NCI-H748 (cell line): ENCODE measurements around the gene ECI1.

Experiments
- DNase-seq: peaks from one replicate; lab custom pipeline; 2025; ENCODE audit not compliant: unreplicated experiment; lab: John Stamatoyannopoulos, UW

ECI1 gene

DNA sequence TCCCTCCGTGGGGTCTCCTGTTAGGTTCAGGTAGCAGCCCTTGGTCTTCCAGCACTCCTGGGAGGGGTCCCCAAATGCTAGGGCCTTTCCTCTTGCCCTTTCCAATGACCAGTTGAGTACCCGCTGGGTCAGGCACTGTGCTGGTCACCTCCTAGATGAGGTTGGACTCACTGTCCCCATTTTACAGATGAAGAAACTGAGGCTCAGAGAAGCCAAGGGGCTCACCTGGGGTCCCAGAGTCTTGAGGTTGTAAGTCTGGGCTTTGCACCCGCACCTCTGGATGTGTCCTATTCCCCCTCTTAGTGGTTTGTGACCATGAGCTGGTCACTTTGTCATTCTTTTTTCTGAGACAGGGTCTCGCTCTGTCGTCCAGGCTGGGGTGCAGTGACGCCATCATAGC lies 53.6 kb downstream of the ECI1 start:
- DNase-seq = no peak

GRCh38 chr16:2196981-2197511 lies 54.3 kb downstream of the ECI1 start:
- DNase-seq = no peak

DNA sequence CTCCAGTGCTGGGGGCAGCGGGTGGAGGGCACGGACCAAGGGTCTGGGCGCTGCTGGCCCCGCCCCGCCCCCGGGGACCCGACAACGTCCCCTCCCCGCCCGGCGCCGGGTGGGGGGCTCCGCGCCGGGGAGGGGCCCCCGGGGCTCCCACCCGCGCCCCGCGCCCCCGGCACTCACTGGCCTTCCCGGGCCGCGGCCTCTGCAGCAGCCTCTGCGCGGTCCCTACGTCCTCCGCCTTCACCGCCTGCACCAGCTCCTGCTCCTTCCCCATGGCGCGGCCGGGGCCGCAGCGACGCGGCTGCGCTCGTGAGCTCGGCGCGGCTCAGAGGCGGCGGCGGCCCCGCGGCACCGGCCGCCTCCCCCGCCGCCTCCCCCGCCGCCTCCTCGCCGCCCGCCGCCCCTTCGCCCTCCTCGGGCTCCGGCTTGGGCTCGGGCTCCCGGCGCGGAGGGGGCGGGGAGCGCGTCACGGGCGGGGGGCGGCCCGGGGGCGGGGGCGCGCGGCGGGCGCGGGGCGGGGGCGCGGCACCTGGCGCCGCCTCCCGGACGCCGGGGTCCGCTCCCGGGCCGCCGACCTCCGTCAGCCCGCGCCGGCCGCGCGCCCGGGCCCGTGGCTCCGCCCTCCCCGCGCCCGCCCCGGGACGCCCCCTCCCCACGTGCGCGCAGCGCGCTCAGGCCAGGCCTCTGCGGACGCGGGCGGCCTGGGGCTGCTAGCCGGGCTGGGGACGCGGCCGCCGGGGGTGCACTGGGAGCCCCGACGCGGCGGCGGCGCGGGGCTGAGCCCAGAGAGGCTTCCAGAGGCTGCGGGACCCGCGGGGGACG lies 55.0 kb downstream of the ECI1 start, which contains the start of gene CASKIN1:
CASKIN1 (minus strand) TSS at position 444 of the 819 bp plus-strand sequence; CDS start at position 271, 173 bp downstream.
- DNase-seq = peak; percentile 54

- peak; percentile 20 for DNase-seq
Measured at GRCh38 chr16:2195322-2196161, 55.8 kb downstream of the ECI1 start.

GRCh38 chr16:2194852-2195321 lies 56.5 kb downstream of the ECI1 start:
- peak; percentile 77 for DNase-seq

DNA sequence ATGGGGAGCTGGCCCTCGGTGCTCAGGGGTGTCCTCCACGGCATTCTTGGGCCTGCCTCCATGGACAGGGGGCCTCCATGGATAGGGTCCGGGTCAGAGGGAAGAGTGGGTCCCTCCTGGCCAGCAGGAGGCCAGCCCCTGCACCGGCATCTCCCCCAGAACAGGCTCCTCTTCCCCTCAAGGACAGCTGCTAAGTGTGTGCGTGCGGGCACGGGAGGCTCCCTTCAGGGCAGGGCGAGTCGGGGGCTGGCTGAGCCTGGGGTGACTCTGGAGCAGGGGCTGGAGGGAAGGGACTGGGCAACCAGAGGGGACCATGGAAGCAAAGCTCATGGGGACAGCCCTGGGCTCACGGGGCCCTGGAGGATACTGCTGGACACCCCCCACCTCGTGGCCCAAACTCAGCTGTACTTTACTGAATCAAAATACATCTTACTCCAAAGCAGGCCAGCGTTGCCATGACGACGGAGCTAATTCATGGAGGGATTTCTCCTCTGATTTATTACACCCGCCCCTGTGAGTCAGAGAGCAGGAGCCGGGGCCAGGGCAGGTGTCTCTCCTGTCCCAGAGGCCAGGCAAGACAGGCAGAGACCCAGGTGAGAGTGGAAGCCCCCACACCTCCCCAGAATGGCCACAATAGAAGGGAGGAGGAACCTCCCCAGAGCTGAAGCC lies 57.1 kb downstream of the ECI1 start:
- DNase-seq = peak; percentile 39

DNA sequence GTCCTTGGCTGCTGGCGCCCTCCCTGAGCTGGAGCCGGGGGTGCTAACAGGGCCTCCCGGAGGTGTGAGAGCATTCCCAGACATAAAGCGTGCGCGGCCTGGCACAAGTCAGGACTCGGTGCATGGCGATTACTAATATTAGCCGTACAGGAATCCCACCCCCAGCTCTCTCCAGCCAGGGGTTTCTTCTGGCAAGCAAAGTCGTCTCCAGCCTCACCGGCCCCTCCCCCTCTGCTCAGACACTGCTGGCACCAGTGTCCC lies 60.0 kb downstream of the ECI1 start:
- no peak for DNase-seq

GRCh38 chr16:2190659-2191445 lies 60.5 kb downstream of the ECI1 start:
- no peak for DNase-seq

GRCh38 chr16:2190002-2190658 lies 61.3 kb downstream of the ECI1 start:
- DNase-seq = no peak
